ENCODE measurements around the gene ZNF431.
"Not testable (repeated sequence)": the region's sequence is repeated elsewhere in the genome, so short reads cannot be mapped to it uniquely, and the experiment has no call there.

Gene ZNF431

DNA sequence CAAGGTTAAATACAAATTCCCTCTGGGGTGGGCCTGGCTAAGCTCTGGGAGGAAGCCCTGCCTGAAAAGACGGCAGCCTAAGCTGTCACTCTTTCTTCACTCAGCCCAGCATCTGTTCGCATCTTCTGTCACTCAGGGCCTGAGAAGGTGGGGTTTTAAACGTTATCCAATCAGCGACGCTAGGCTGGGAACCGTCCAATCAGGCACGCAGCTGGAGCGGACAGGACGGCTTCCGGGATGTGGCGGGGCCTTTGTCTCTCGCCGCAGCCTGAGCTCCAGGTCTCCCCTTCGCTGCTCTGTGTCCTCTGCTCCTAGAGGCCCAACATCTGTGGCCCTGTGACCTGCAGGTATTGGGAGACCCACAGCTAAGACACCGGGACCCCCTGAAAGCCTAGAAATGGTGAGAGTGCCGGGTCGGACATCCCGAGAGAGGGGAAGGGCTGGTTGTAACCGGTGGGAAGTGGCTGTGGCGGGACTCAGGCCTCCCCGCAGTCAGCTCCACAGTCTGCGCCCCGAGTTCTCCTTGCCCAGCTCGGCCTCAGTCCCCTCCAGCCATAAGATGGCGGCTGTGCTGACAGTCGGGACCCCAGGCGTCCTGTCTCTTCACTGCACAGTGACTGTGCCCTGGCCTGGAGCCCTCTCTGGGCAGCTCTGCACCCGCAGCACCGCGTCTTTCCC is at the start of gene ZNF431:
Gene ZNF431, plus strand, starts transcription at position 254 of the 678 bp plus-strand sequence. Its CDS starts 144 bp downstream, at position 398.
- DNase-seq = peak; percentile 93 to 94

DNA sequence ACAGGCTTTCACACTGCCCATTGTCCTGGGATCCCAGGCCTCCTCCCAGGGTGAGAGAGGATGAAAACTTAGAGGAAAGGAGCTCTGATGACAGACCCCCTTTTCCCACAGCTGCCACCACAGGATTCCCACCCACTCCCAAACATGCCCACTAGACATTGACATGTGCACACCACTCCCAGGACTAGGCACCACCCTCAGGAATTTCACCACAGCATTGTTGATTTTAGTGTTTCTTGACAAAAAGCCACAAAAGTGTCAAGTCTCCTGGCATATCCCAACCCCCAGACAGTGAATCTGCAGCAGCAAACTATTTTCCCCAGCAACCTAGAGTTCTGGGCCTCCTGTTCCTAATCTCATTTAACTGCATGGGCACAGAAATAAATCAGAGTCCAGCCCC is 49.7 kb upstream of the ZNF431 start:
- no peak for DNase-seq

DNA sequence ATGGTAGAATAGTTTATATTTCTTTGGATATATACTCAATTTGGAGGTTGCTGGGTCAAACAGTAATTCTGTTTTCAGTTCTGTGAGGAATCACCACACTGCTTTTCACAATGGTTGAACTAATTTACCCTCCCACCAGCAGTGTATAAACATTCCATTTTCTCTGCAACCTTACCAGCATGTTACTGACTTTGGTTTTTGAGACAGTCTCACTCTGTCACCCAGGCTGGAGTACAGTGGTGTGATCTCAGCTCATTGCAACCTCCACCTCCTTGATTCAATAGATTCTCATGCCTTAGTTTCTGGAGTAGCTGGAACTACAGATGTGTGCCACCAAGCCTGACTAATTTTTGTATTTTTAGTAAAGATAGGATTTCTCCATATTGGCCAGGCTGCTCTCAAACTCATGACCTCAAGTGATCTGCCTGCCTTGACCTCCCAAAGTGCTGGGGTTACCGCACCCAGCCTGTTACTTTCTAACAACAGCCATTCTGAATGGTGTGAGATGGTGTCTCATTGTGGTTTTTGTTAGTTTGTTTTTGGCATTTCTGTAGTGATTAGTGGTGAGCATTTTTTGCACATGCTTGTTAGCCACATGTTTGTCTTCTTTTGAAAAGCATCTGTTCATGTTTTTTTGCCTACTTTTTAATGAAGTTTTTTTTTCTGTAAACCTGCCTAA is 47.4 kb upstream of the ZNF431 start:
- no peak for DNase-seq

DNA sequence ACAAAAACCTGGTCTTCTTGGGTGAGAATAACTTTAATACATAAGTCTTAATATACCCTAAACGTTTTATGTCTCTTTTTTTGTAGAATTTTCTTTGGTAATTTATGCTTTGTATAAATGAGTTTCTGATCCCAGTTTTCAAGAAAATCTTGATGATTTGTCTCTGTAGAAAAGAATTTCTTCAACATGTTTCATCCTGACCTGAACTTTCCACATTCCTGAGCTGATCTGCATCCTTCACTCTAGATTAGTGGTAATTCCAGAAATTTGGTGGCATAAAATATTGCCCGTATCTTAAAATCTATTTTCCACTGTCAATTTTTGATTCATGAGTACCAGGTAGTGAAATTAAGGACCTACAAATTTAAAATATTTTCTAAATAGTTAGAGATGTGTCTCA is 43.5 kb upstream of the ZNF431 start:
- no peak for DNase-seq

DNA sequence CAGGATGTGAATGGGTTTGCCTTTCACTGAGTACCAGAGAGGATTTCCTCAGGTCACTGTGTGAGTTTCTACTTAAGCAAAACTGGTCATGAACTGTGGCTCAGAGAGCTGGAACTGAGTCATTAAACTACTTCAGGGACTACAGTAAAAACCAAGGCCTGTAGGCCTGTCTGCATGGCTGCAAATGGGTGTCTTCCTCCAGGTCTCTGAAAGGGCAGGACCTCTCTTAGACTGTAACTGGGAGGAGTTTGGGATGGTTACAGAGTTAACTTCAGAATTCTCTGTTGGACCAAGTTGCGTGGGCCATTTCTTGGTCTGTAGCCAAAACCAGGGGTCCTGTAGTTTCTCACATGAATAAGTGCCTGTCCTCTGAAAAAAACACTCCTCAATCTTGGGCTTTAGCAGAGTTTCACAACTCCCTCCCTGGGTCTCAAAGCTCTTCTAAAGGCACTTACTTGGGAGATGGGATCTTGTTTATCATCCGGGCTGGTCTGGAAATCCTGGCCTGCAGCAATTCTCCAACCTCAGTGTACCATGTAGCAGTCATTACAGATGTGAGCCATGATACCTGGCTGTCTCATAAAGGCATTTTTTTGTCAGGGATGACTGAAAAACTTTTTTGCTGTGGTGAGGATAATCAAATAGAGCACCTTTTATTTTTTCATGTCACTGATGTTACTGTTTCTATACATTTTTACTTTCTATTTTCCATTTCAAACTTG is 40.2 kb upstream of the ZNF431 start:
- DNase-seq = no peak

DNA sequence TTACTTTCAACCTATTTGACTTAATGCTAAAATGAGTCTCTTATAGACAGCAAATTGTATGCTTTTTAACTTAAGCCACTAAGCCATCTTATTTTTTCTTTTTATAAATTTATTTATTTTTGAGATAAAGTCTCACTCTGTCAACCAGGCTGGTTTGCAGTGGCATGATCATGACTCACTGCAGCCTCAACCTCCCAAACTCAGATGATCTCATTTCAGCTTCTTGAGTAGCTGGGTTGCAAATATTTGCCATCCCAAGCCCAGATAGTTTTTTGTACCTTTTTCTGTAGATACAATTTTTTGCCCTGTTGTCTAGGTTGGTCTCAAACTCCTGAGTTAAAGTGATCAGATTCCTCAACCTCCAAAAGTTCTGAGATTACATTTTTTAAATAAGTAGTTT is 32.7 kb upstream of the ZNF431 start:
- no peak for DNase-seq

DNA sequence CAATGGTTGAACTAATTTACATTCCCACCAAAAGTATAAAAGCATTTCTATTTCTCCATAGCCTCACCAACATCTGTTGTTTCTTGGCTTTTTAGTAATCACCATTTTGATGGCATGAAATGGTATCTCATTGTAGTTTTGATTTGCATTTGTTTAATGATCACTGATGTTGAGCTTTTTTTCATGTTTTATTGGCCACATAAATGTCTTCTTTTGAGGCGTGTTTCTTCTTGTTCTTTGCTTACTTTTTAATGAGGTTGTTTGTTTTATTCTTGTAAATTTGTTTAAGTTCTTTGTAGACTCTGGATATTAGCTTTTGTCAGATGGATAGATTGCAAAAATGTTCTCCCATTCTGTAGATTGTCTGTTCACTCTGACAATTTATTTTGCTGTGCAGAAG is 31.7 kb upstream of the ZNF431 start:
- no peak for DNase-seq

DNA sequence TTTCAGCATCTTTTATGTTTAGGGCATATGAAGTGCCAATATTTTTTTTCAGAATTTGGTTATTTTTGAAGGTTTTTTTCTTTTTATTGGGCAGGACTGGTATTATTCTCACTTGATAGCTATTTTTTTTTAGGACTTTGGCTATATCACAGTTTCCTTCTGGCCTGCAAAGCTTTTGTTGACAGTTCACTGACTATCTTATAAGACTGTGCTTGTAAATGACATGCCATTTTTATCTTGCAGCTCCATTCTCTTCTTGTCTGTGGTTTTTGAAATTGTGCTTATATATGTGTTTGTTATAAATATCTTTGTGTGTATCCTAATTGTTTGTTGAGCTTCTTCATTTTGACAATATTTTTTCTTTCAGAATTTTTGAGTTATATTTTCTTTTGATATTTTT is 26.4 kb upstream of the ZNF431 start:
- no peak for DNase-seq

DNA sequence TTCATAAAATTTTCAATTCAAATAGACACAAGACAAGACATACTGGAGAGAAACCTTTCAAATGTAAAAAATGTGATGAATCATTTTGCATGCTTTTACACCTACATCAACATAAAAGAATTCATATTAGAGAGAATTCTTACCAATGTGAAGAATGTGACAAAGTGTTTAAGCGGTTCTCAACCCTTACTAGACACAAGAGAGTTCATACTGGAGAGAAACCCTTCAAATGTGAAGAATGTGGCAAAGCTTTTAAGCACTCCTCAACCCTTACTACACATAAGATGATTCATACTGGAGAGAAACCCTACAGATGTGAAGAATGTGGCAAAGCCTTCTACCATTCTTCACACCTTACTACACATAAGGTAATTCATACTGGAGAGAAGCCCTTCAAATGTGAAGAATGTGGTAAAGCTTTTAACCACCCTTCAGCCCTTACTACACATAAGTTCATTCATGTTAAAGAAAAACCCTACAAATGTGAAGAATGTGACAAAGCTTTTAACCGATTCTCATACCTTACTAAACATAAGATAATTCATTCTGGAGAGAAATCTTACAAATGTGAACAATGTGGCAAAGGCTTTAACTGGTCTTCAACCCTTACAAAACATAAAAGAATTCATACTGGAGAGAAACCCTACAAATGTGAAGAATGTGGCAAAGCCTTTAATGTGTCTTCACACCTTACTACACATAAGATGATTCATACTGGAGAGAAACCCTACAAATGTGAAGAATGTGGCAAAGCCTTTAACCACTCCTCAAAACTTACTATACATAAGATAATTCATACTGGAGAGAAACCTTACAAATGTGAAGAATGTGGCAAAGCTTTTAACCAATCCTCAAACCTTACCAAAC is 24.6 kb upstream of the ZNF431 start:
- DNase-seq = no peak

DNA sequence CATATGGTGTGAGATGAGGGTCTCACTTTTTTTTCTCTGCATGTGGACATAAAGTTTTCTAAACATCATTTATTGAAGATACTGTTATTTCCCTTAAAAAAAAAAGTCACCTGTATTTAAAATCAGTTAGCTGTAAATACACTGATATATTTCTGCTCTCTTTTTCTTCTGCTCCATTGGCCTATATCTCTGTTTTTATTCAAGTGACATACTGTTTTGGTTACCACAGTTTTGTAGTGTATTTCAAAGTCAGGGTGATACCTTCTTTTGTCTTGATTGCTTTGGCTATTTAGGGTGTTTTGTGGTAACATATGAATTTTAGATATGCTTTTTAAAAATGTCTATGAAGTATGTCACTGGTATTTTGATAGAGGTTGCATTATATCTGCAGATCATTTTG is 15.8 kb upstream of the ZNF431 start:
- DNase-seq = no peak

DNA sequence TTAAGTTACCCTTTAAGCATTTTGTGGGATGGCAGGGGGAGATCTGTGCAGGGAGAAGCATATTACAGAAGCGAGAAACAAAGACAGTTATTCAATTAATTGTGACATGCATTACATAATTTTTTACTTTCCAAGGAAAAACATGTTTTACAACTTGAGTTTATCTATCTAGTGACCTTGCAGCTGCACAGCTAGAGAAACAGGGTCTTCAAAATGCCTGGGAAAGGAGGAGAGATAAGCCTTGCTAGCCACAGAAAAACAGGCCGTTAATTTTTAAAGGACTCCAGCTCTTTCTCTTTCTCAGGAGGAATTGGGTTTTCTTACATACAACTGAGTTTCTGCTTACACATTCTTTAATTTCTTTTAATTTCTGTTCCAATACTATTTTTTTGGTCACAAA is 14.8 kb upstream of the ZNF431 start:
- DNase-seq = no peak

DNA sequence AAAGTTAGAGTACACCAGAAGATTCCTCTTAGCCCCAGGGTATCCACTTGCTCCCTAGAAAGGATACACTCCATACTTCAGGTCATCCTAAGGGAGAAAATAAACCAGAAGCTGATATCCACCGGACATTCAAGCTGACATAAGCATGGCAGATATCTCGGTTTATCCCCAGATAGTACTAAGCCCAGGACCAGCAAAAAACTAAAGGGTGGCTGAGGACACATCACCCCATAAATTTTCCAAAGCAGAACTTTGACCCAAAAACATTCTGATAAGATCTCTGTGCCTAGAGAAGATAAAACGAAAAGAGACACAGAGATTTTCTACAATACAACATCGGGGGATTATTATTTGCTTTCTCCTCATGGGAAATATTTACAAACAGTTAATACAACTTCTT is 13.9 kb upstream of the ZNF431 start:
- no peak for DNase-seq

DNA sequence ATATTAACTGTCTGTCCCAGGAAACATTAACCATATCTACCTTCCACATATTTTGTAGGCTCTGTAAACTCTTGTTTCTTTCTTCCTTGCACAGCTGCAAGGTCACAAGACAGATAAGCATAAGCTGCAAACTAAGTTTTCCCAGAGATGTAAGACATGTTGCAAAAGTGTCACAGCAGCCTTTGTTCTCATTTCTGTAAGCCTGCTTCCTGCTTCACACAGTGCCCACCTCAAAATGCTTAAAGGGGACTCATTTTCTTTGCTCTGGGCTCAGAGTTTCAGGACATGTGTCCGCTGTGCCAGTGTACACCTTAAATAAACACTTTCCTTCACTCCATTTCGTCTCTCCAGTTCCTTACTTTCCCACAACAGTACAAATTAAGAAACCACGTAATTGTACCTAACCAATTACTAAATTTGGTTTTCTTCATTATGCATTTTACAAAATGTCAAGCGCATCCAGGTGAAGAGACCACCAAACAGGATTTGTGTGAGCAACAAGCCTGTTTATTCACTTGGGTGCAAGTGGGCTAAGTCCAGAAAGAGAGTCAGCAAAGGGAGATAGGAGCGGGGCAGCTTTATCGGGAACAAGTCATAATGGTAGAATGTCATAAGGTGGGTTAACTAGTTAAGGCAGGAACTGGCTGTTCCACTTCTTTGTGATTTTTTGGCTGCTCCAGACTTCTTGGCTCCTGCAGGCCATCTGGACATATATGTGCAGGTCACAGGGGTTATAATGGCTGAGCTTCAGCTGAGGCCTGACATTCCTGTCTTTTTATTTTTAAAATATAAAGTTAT is 12.7 kb upstream of the ZNF431 start:
- DNase-seq = no peak

DNA sequence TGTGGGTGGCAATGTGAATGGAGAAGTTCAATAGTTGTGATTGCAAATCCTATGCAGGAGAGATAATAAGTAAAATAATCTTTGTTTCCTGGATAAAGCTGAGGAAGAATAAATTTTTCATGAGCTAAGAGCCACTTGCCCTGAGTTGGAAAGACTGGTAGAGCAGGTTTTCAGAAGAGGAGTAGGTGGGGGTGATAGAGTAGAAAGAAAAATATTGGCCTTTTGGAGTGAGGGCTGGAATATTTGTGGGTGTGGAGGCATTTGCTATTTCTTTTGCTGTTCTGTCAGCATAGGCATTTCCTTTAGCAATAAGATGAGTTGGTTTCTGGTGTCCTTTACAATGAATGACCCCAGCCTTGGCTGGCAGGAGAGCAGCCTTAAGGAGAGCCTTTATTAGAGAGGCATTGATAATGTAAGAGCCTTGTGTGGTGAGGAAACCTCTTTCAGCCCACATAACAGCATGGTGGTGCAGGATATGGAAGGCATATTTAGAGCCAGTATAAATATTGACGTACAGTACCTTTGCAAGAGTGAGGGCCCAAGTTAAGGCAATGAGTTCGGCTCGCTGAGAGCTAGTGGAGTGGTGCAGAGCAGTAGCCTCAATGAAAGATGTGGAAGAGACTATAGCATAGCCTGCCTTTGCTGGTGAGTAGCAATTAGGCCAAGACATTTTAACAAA is 11.6 kb upstream of the ZNF431 start:
- no peak for DNase-seq

DNA sequence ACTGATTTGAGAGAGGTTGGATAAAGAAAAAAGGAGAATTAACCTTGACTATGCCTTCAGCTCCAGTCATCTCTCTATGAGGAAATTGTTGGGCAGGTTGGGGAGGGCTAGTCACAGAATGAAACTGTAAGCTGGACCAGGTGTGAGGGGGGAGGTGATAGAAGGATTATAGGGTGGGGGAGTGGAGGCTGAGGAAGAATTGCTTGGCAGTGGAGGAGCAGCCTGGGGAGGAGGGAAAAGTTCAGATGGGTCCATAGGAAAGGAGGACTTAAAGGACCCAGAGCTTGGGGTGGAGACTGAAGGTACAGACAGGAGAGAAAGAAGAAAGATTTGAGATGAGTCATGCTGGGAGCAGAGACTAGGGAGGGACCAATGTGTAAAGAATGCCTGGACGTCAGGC is 8.2 kb upstream of the ZNF431 start:
- no peak for DNase-seq

DNA sequence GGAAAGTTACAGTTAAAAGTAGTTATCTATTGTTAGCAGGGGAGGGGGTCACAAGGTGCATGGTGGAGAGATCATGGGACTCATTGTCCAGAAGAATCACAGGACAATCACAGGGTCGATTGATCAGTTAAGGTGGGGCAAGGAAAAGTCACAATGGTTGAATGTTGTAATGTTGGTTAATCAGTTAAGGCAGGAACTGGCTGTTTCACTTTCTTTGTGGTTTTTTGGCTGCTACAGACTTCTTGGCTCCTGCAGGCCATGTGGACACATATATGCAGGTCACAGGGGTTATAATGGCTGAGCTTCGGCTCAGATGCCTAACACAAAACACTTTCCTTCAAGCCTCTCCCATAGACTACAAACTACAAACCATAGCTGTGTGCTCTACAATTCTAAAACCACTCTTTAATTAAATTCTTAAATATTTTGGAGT is 6.9 kb upstream of the ZNF431 start:
- no peak for DNase-seq

DNA sequence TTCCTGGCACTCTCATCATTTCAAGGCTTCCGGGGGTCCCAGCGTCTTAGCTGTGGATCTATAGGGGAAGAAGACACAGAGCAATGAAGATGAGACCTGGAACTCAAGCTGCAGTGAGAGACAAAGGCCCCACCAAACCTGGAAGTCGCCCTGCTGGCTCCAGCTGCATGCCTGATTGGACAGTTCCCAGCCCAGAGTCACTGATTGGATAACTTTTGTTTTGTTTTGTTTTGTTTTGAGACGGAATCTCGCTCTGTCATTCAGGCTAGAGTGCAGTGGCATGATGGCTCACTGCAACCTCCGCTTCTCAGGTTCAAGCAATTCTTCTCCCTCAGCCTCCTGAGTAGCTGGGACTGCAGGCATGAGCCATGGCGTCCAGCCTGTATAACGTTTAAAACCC is 6.4 kb upstream of the ZNF431 start:
- no peak for DNase-seq

DNA sequence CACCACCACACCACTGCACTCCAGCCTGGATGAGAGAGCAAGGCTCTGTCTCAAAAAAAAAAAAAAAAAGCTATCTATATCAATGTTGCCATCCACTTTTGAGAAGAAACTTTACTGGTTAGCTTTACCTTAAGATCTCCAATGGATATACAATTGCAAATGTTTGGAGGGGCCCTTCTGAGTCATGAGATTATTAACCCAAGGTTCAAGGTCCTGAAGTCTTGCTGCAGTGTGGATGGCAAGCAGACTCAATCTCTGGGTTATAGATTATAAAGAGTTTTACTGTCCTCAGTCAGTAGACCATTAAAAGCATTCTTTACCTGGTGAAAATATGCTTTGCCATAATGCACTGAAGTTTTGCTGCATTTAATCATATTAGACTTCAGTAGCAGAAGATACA is 3.7 kb upstream of the ZNF431 start:
- no peak for DNase-seq

DNA sequence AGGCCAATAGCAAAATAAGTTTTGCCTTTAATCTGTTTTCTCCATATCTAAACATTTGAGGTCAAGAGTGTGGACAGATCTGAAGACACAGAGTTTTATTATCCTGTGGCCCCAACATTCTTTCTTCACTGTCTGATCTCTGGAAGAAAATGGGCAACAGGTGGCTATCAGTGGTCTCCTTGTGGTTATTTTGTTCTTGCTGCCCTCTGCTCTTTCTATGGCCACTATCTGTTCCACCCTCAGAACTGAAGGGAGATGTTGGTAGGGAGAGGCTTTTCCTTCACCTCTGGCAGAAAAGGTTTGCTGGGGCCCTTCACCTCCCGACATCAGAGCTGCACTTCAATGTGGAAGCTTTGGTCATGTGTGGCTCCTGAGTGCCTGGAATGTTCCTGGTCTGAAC is 834 bp upstream of the ZNF431 start:
- not testable (repeated sequence) for DNase-seq

DNA sequence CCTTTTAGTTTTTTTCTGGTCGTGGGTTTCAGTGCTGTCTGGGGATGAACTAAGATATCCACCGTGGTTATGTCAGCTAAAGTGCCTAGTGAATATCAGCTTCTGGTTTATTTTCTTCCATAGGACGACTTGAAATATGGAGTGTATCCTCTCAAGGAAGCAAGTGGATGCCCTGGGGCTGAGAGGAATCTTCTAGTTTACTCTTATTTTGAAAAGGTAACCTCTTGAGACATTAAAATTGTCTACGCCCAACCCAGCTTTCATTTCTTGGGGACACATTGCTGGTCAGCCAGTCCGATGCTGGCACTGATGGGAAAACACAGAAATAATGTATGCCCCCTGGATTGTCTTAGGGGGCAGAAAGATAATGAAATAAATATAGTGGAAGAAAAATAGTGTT is 1.6 kb downstream of the ZNF431 start:
- DNase-seq = no peak

DNA sequence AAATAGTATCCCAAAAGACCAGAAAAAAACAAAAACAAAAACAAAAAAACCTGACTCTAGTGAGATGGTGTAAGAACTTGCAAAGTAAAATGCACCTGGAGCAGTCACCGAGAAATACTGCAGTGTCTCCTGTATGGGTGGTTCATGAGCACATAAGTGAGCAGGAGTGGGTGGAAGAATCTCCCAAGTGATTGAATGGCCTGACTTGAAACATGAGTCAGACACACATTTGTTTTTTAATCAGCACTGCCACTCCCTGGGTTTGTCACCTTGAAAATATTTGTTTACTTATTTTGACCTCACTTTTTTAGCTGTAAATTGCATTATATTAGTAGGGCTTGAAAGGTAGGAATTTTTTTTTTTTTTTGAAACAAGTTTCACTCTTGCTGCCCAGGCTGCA is 2.0 kb downstream of the ZNF431 start:
- DNase-seq = no peak

DNA sequence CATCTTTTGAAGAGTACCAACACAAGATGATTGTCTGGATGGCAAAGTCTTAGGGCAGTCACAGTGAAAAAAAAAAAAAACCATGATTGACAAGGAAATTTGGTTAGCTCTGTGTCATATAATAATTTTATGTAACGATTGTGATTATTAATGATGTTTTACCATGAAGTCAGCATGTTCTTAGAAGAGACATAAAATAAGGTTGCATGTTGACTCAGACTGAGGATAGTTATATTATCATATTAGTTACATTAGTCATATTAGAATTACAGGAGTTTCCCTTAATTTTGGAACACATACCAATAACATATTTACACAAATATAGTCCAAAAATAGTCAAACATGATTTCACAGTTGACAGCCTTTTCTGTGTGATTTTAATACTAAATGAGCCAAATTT is 5.7 kb downstream of the ZNF431 start:
- no peak for DNase-seq

Measured in AML-193 (cell line).